H1 (cell line): ENCODE results near the gene GRM8. TPM values are rescaled to one million over a fixed set of nuclear protein-coding genes. Genes with fewer than 3 reads are reported as not detected.

Experiments used
- CTCF ChIA-PET: fragments of 300-600 bp; sonication (Branson Sonifier 250); formaldehyde crosslinking; loops from one replicate; lab custom pipeline; 2021; ENCODE audit not compliant: partially characterized antibody; lab: Charles Lee
- POLR2A ChIA-PET: fragments of 300-600 bp; sonication (Branson Sonifier 250); formaldehyde crosslinking; loops from one replicate; lab custom pipeline; 2021; ENCODE audit warnings: inconsistent platforms; ENCODE audit not compliant: partially characterized antibody; lab: Charles Lee
- DNase-seq, 2 experiments: peaks; one replicate each; pipeline versions ENCODE4 v3.0.0 to v3.0.0-alpha.2; 2010 to 2022; ENCODE audit warnings: low spot score in 2 of 2, low read depth in 1 of 2, mixed read lengths in 1 of 2
- FAIRE-seq: peaks from 2 replicates; lab custom pipeline; 2011; peaks lifted over from hg19 to GRCh38; lab: Jason Lieb, UNC
- H2AFZ ChIP-seq: 2 replicates; pipeline ENCODE4 v1.8.1; 2012; ENCODE audit warnings: low read length, inconsistent platforms
- H2AK5ac ChIP-seq: 2 replicates; pipeline ENCODE4 v1.6.1; 2013; ENCODE audit warnings: low read depth, low read length
- H2BK120ac ChIP-seq: replicated peaks from 2 replicates; pipeline ENCODE3; 2013; ENCODE audit warnings: low read depth, low read length, inconsistent platforms
- H2BK12ac ChIP-seq: 2 replicates; pipeline ENCODE4 v1.6.1; 2013; ENCODE audit warnings: low read depth, low read length
- H2BK15ac ChIP-seq: 2 replicates; pipeline ENCODE4 v1.6.1; 2013; ENCODE audit warnings: low read length
- H2BK20ac ChIP-seq: 2 replicates; pipeline ENCODE4 v1.6.1; 2013; ENCODE audit warnings: low read length
- H2BK5ac ChIP-seq: 2 replicates; pipeline ENCODE4 v1.6.1; 2013; ENCODE audit warnings: low read depth, low read length
- H3K14ac ChIP-seq: 2 replicates; pipeline ENCODE4 v1.6.1; 2013; ENCODE audit warnings: inconsistent platforms; ENCODE audit not compliant: insufficient read length
- H3K18ac ChIP-seq: 2 replicates; pipeline ENCODE4 v1.6.1; 2013; ENCODE audit warnings: low read length; ENCODE audit errors: extremely low read depth
- H3K23ac ChIP-seq: 2 replicates; pipeline ENCODE4 v1.6.1; 2013; ENCODE audit warnings: inconsistent platforms; ENCODE audit not compliant: insufficient read length
- H3K23me2 ChIP-seq: 2 replicates; pipeline ENCODE4 v1.6.1; 2013; ENCODE audit warnings: low read depth, low read length
- H3K27ac ChIP-seq: 2 replicates; pipeline ENCODE4 v1.6.1; 2011; ENCODE audit warnings: low read depth, low read length, inconsistent platforms
- H3K27me3 ChIP-seq, 4 experiments: replicated peaks in 1 of 4; 1 replicate in 1 of 4; 2 replicates in 3 of 4; pipeline versions ENCODE4 v1.6.1 to v1.8.1; 2011 to 2013; ENCODE audit warnings: low read length in 3 of 4, mild to moderate bottlenecking in 3 of 4, inconsistent platforms in 2 of 4, mixed read lengths in 2 of 4, moderate library complexity in 1 of 4; ENCODE audit not compliant: control insufficient read depth in 3 of 4, insufficient read depth in 3 of 4; ENCODE audit errors: extremely low read depth in 1 of 4
- H3K36me3 ChIP-seq, 4 experiments: 2 replicates each; pipeline versions ENCODE4 v1.6.1 to v1.8.1; 2011 to 2013; ENCODE audit warnings: mild to moderate bottlenecking in 4 of 4, low read length in 3 of 4, moderate library complexity in 2 of 4, control low read depth in 1 of 4, inconsistent platforms in 1 of 4; ENCODE audit not compliant: insufficient read depth in 4 of 4, control insufficient read depth in 2 of 4
- H3K4ac ChIP-seq: replicated peaks from 2 replicates; pipeline ENCODE3; 2013; ENCODE audit warnings: low read length, low read depth, mixed read lengths, inconsistent platforms; ENCODE audit not compliant: insufficient read length
- H3K4me1 ChIP-seq, 4 experiments: replicated peaks in 1 of 4; 1 replicate in 1 of 4; 2 replicates in 3 of 4; pipeline versions ENCODE4 v1.6.1 to v1.8.1; 2011 to 2013; ENCODE audit warnings: low read length in 3 of 4, inconsistent platforms in 2 of 4, mixed read lengths in 1 of 4; ENCODE audit not compliant: insufficient read depth in 4 of 4, control insufficient read depth in 3 of 4
- H3K4me2 ChIP-seq, 2 experiments: 2 replicates each; pipeline versions ENCODE4 v1.6.1 to v1.8.1; 2011 to 2013; ENCODE audit warnings: low read depth in 2 of 2, low read length in 2 of 2, control low read depth in 1 of 2, inconsistent platforms in 1 of 2, mild to moderate bottlenecking in 1 of 2; ENCODE audit not compliant: insufficient read depth in 1 of 2
- H3K4me3 ChIP-seq, 4 experiments: fragments of 200-600, 300-600 bp in 1 of 4; sonication (generic), shearing (Covaris generic), sonication (Bioruptor Twin) in 1 of 4; 2 replicates each; pipeline versions ENCODE4 v1.5.1 to v1.8.1; 2011 to 2016; ENCODE audit warnings: low read length in 4 of 4, low read depth in 3 of 4, control low read depth in 2 of 4, inconsistent platforms in 2 of 4, mild to moderate bottlenecking in 2 of 4, mixed read lengths in 1 of 4, moderate library complexity in 1 of 4; ENCODE audit not compliant: insufficient read depth in 2 of 4; ENCODE audit errors: extremely low read depth in 1 of 4
- H3K56ac ChIP-seq: replicated peaks from 2 replicates; pipeline ENCODE3; 2013; ENCODE audit warnings: low read depth, mild to moderate bottlenecking, mixed read lengths, low read length, inconsistent platforms; ENCODE audit not compliant: insufficient read length
- H3K79me1 ChIP-seq: 2 replicates; pipeline ENCODE4 v1.6.1; 2013; ENCODE audit warnings: low read depth, low read length, control low read depth
- H3K79me2 ChIP-seq, 2 experiments: 2 replicates each; pipeline versions ENCODE4 v1.6.1 to v1.8.1; 2012 to 2013; ENCODE audit warnings: low read length in 2 of 2, mild to moderate bottlenecking in 2 of 2, inconsistent platforms in 1 of 2; ENCODE audit not compliant: insufficient read depth in 2 of 2, control insufficient read depth in 1 of 2
- H3K9ac ChIP-seq, 4 experiments: replicated peaks in 1 of 4; 1 replicate in 1 of 4; 2 replicates in 3 of 4; pipeline versions ENCODE4 v1.6.1 to v1.8.1; 2011 to 2013; ENCODE audit warnings: low read depth in 3 of 4, low read length in 3 of 4, control low read depth in 2 of 4, mild to moderate bottlenecking in 2 of 4, moderate library complexity in 2 of 4, inconsistent platforms in 1 of 4; ENCODE audit errors: extremely low read depth in 1 of 4
- H3K9me3 ChIP-seq, 2 experiments: 2 replicates each; pipeline versions ENCODE4 v1.6.1 to v1.8.1; 2012 to 2013; ENCODE audit warnings: mild to moderate bottlenecking in 2 of 2, moderate library complexity in 2 of 2, control low read depth in 1 of 2, inconsistent platforms in 1 of 2, low read depth in 1 of 2, low read length in 1 of 2, mixed read lengths in 1 of 2; ENCODE audit not compliant: insufficient read depth in 2 of 2
- H4K20me1 ChIP-seq, 2 experiments: replicated peaks in 1 of 2; 2 replicates each; pipeline versions ENCODE3 to v1.8.1; 2011 to 2013; ENCODE audit warnings: inconsistent platforms in 2 of 2, low read length in 2 of 2, mild to moderate bottlenecking in 1 of 2; ENCODE audit not compliant: insufficient read depth in 2 of 2, control insufficient read depth in 1 of 2
- H4K5ac ChIP-seq: 2 replicates; pipeline ENCODE4 v1.6.1; 2013; ENCODE audit warnings: low read length, low read depth, mixed read lengths, inconsistent platforms; ENCODE audit not compliant: insufficient read length
- H4K8ac ChIP-seq: 2 replicates; pipeline ENCODE4 v1.8.0; 2013; ENCODE audit warnings: mild to moderate bottlenecking, moderate library complexity, low read length, inconsistent platforms; ENCODE audit not compliant: insufficient read depth; ENCODE audit errors: extremely low read depth
- H4K91ac ChIP-seq: replicated peaks from 2 replicates; pipeline ENCODE3; 2013; ENCODE audit warnings: low read length, mixed read lengths, inconsistent platforms; ENCODE audit not compliant: insufficient read length
- ATF3 ChIP-seq: IDR thresholded peaks from 2 replicates; pipeline ENCODE4 v1.6.1; 2011; ENCODE audit warnings: low read depth, mild to moderate bottlenecking, low read length; ENCODE audit not compliant: insufficient read depth
- BCL11A ChIP-seq, 2 experiments: IDR thresholded peaks; one replicate each; pipeline ENCODE4 v1.6.1; 2011; ENCODE audit warnings: low read depth in 2 of 2, low read length in 2 of 2, mild to moderate bottlenecking in 2 of 2
- CBX8 ChIP-seq: fragments of 300-800, 300-1000 bp; sonication (generic); IDR thresholded peaks from 2 replicates; pipeline ENCODE4 v1.7.1; 2016; ENCODE audit warnings: low read depth, low read length, borderline replicate concordance
- CHD2 ChIP-seq: IDR thresholded peaks from 2 replicates; pipeline ENCODE4 v1.6.1; 2012; ENCODE audit warnings: low read length, improper control_type of control experiment
- GABPA ChIP-seq: IDR thresholded peaks from 2 replicates; pipeline ENCODE4 v1.6.1; 2011; ENCODE audit warnings: mild to moderate bottlenecking, low read length, moderate library complexity, borderline replicate concordance; ENCODE audit not compliant: insufficient read depth
- JUND ChIP-seq: IDR thresholded peaks from 2 replicates; pipeline ENCODE4 v1.6.1; 2011; ENCODE audit warnings: mild to moderate bottlenecking, improper control_type of control experiment, low read length
- KDM4A ChIP-seq: IDR thresholded peaks from one replicate; pipeline ENCODE4 v1.7.1; 2012; ENCODE audit warnings: low read depth, mild to moderate bottlenecking, moderate library complexity, low read length, inconsistent platforms; ENCODE audit not compliant: severe bottlenecking
- KDM5A ChIP-seq: fragments of 200-600 bp; IDR thresholded peaks from 2 replicates; pipeline ENCODE4 v1.7.1; 2012; ENCODE audit warnings: mild to moderate bottlenecking, low read length, inconsistent platforms, mixed read lengths
- MAFK ChIP-seq: IDR thresholded peaks from 2 replicates; pipeline ENCODE4 v1.6.1; 2012; ENCODE audit warnings: low read depth, mild to moderate bottlenecking, improper control_type of control experiment, low read length
- NANOG ChIP-seq: IDR thresholded peaks from 2 replicates; pipeline ENCODE4 v1.6.1; 2011; ENCODE audit warnings: low read length, low read depth, mild to moderate bottlenecking, inconsistent platforms; ENCODE audit not compliant: insufficient read depth, poor library complexity, severe bottlenecking
- RBBP5 ChIP-seq: IDR thresholded peaks from 2 replicates; pipeline ENCODE4 v1.7.1; 2012; ENCODE audit warnings: low read depth, mild to moderate bottlenecking, inconsistent platforms, low read length, moderate library complexity, borderline replicate concordance
- SIRT6 ChIP-seq: IDR thresholded peaks from one replicate; pipeline ENCODE4 v1.7.1; 2012; ENCODE audit warnings: low read length, inconsistent platforms
- SP4 ChIP-seq: IDR thresholded peaks from 2 replicates; pipeline ENCODE4 v1.6.1; 2012; ENCODE audit warnings: low read length, inconsistent platforms
- SUZ12 ChIP-seq: fragments of 200-600 bp; sonication (generic); IDR thresholded peaks from 2 replicates; pipeline ENCODE4 v1.6.1; 2012; ENCODE audit warnings: mild to moderate bottlenecking, inconsistent platforms, low read length, moderate library complexity, mixed read lengths
- TAF7 ChIP-seq: optimal IDR thresholded peaks from 2 replicates; pipeline ENCODE3; 2011; ENCODE audit warnings: low read depth, mild to moderate bottlenecking, inconsistent platforms, low read length, moderate library complexity, borderline replicate concordance
- WGBS, 2 experiments: shearing (Covaris generic) in 1 of 2; methylation state at CpG; one replicate each; pipeline versions ENCODE4 v1.1.6 to v1.1.7; 2013 to 2015; ENCODE audit warnings: low lambda C conversion rate in 2 of 2, mixed read lengths in 2 of 2, inconsistent platforms in 1 of 2, low coverage in 1 of 2, missing lambda C conversion rate in 1 of 2; ENCODE audit not compliant: insufficient replicate concordance in 2 of 2, insufficient coverage in 1 of 2, insufficient read length in 1 of 2; ENCODE audit errors: extremely low coverage in 1 of 2, missing lambda C conversion rate in 1 of 2; 5-methylcytosine and 5-hydroxymethylcytosine counted together
- polyA plus RNA-seq, 7 experiments: library from polyadenylated mRNA; depleted of rRNA in 3 of 7; stranded (reverse) in 5 of 7; unstranded in 2 of 7; fragments of >200 nt in 5 of 7; fragments of 200-250 nt in 2 of 7; gene quantifications; 1 replicate in 5 of 7; 2 replicates in 1 of 7; 4 replicates in 1 of 7; pipeline versions ENCODE4 v1.2.1 to v1.2.3, GENCODE V29; 2011 to 2013; ENCODE audit warnings: missing spikeins in 2 of 7, mixed read lengths in 2 of 7
- total RNA-seq: library from RNA; stranded (reverse); fragmentation: NEBNext Ultra II Directional; extraction: Animal tissue kit (Norgen Biotek cat#: 25700); gene quantifications from 2 replicates; pipeline ENCODE4 v1.2.1, GENCODE V29; 2021

GRM8 gene
- total and polyA plus RNA-seq, 2 of the 8 experiments (the other 6 are each of a cell fraction or from before 2014, with no cell fraction given) = 2.6 to 2.8 TPM

- Histone ChIP-seq H3K14ac (no peak overlapping the region), H3K4me1 (peaks cover 0 to 2% (median under 1%) of the 10 kb centered on the region in 4 experiments; a peak in 2 of 7 replicates), H2BK12ac (no peak overlapping the region), H2BK5ac (no peak overlapping the region), H2BK120ac (no peak overlapping the region), H3K79me1 (no peaks in the 10 kb centered on the region), H3K27me3 (no peaks in the 10 kb centered on the region), H2AFZ (no peak overlapping the region), H3K18ac (no peak overlapping the region), H3K9me3 (no peaks in the 10 kb centered on the region), H4K8ac (no peak overlapping the region), H2AK5ac (no peak overlapping the region), H3K9ac (no peak overlapping the region), H3K36me3 (no peaks in the 10 kb centered on the region), H3K4me2 (no peak overlapping the region), H3K23me2 (no peaks in the 10 kb centered on the region), H3K27ac (no peak overlapping the region), H3K56ac (no peak overlapping the region), H4K5ac (no peak overlapping the region), H3K4me3 (no peak overlapping the region), H3K23ac (no peak overlapping the region), H2BK20ac (no peak overlapping the region), H4K91ac (no peak overlapping the region), H4K20me1 (no peaks in the 10 kb centered on the region), H3K4ac (no peak overlapping the region), H2BK15ac (no peak overlapping the region), H3K79me2 (no peaks in the 10 kb centered on the region)
- DNase-seq (no peak), FAIRE-seq (no peak)
- ChIA-PET POLR2A (no interaction called here), CTCF (no interaction called here)
- WGBS, 2 experiments = 91% methylated on average over 3 of the region's 3 CpGs; no CpG with 5 or more reads in 1 of the 2 experiments
- TF ChIP-seq ATF3 = no peak
- no peak for TF ChIP-seq BCL11A (IDR thresholded peaks at IDR 0.05; ENCODE audit: low read depth in 2 of 2, low read length in 2 of 2)
- TF ChIP-seq CBX8 = no peak
- no peak for TF ChIP-seq SIRT6
- TF ChIP-seq JUND = no peak
- no peak for TF ChIP-seq GABPA
- no peak for TF ChIP-seq SP4
- TF ChIP-seq RBBP5 = no peak
- no peak for TF ChIP-seq MAFK
- no peak for TF ChIP-seq TAF7
- TF ChIP-seq KDM5A = no peak
- no peak for TF ChIP-seq NANOG
- TF ChIP-seq CHD2 = no peak
- TF ChIP-seq KDM4A = no peak
- TF ChIP-seq SUZ12 = no peak
Observed at GRCh38 chr7:126776498-126776897, 476.2 kb downstream of the GRM8 start.
